HG03378 (cell line): Measurements from ENCODE around the gene XRCC2.

ENCODE experiments used
- ATAC-seq: cut with Tn5 transposase; IDR thresholded peaks from one replicate; pipeline ENCODE4 v1.9.1; 2021; ENCODE audit warnings: mild to moderate bottlenecking, moderate library complexity; ENCODE audit not compliant: unreplicated experiment

The XRCC2 gene

GRCh38 chr7:152618427-152618826 is 57.5 kb downstream of the XRCC2 start:
- no peak for ATAC-seq

GRCh38 chr7:152617056-152617455 is 58.9 kb downstream of the XRCC2 start:
- ATAC-seq = no peak

GRCh38 chr7:152615031-152615741 is 60.8 kb downstream of the XRCC2 start:
- no peak for ATAC-seq

GRCh38 chr7:152608656-152609055 is 67.3 kb downstream of the XRCC2 start:
- ATAC-seq = no peak

- ATAC-seq = no peak
These were observed 67.7 kb downstream of the XRCC2 start for GRCh38 chr7:152608208-152608607.

GRCh38 chr7:152607007-152607406 is 68.9 kb downstream of the XRCC2 start:
- ATAC-seq = no peak

- ATAC-seq = no peak
These were observed 73.0 kb downstream of the XRCC2 start for GRCh38 chr7:152602962-152603361.

- no peak for ATAC-seq
These were observed 74.6 kb downstream of the XRCC2 start for GRCh38 chr7:152601305-152601798.

- no peak for ATAC-seq
These were observed 75.7 kb downstream of the XRCC2 start for GRCh38 chr7:152600266-152600665.

GRCh38 chr7:152597507-152597906 is 78.4 kb downstream of the XRCC2 start:
- no peak for ATAC-seq

- ATAC-seq = no peak
These were observed 79.1 kb downstream of the XRCC2 start for GRCh38 chr7:152596824-152597223.
